Adrenal gland (tissue), 12 donors: ENCODE results near the gene DPY19L3. TPM values are rescaled to one million over a fixed set of nuclear protein-coding genes. Genes with fewer than 3 reads are reported as not detected.

Experiments
- DNase-seq, 7 donors: peaks; one replicate each; pipeline ENCODE4 v3.0.0-alpha.2; 2019 to 2020
- H3K27ac ChIP-seq, 5 donors: fragments of 200-600 bp; sonication (generic) in 4 of 5; 1 replicate in 3 of 5; 2 replicates in 2 of 5; pipeline versions ENCODE4 v1.5.1 to v1.8.0; 2016 to 2020; ENCODE audit warnings: mild to moderate bottlenecking in 1 of 5
- H3K27me3 ChIP-seq: fragments of 200-600 bp; 2 replicates; pipeline ENCODE4 v1.8.0; 2021
- H3K36me3 ChIP-seq, 2 donors: fragments of 200-600 bp; replicated peaks in 1 of 2; 1 replicate in 1 of 2; 2 replicates in 1 of 2; pipeline versions ENCODE4 v1.5.1 to v1.8.0; 2018 to 2022
- H3K4me1 ChIP-seq, 2 donors: fragments of 200-600 bp; replicated peaks in 1 of 2; 1 replicate in 1 of 2; 2 replicates in 1 of 2; pipeline versions ENCODE4 v1.5.1 to v1.8.0; 2018 to 2021
- H3K4me3 ChIP-seq, 4 donors: fragments of 200-600 bp; sonication (generic) in 3 of 4; one replicate each; pipeline ENCODE4 v1.5.1; 2016 to 2018
- H3K9me3 ChIP-seq, 3 donors: fragments of 200-600 bp; sonication (generic) in 1 of 3; replicated peaks in 1 of 3; 1 replicate in 2 of 3; 2 replicates in 1 of 3; pipeline versions ENCODE4 v1.5.1 to v1.8.0; 2016 to 2021
- POLR2A ChIP-seq, 2 donors: fragments of 450-650 bp; IDR thresholded peaks; one replicate each; pipeline ENCODE4 v1.6.1; 2017; ENCODE audit warnings: antibody characterized with exemption in 2 of 2, mild to moderate bottlenecking in 2 of 2, moderate library complexity in 1 of 2
- WGBS, 4 donors: extraction: QIAGEN DNeasy Blood & Tissue Kit in 2 of 4; methylation state at CpG; one replicate each; pipeline versions ENCODE4 v1.1.5 to v1.1.7; 2013 to 2017; 5-methylcytosine and 5-hydroxymethylcytosine counted together
- intact Hi-C, 2 donors: fragments of 100-400 bp; cut with DNase I; formaldehyde crosslinking; loops; one replicate each; pipeline versions ENCODE4 v1.14.1 to v1.15.0; 2022 to 2023
- polyA plus RNA-seq, 3 donors: library from polyadenylated mRNA; stranded (reverse); fragments of 200-250 nt in 2 of 3; fragments of 350-450 nt in 1 of 3; fragmentation: Illumina TruSeq in 1 of 3; extraction: RNeasy Lipid Tissue Mini Kit (QIAGEN cat#74804) in 1 of 3; gene quantifications; one replicate each; pipeline ENCODE4 v1.2.3, GENCODE V29; 2013 to 2014
- total RNA-seq, 9 donors: library from RNA; depleted of rRNA in 4 of 9; stranded (reverse); fragments of >200 nt in 4 of 9; fragments of 120-200 nt in 1 of 9; fragmentation: NEBNext Ultra II Directional in 1 of 9; extraction: Animal tissue kit (Norgen Biotek cat#: 25700) in 1 of 9; gene quantifications; one replicate each; pipeline versions ENCODE4 v1.1.0 to v1.2.4, GENCODE V29; 2013 to 2023
- TF ChIP-seq, protein P1 (sequence below), 6 experiments: fragments of 450-650 bp in 4 of 6; fragments of 200-600 bp in 2 of 6; sonication (generic) in 1 of 6; IDR thresholded peaks; 1 replicate in 5 of 6; 2 replicates in 1 of 6; pipeline versions ENCODE4 v1.5.1 to v1.8.0; 2016 to 2021; ENCODE audit warnings: antibody characterized with exemption in 6 of 6, mild to moderate bottlenecking in 2 of 6, moderate library complexity in 1 of 6
- donor health status: healthy with polysubstance abuse.
- donor health status: Bipolar disorder and iron deficiency.
- donor health status: DM: yes; HTN: yes; CAD: no.
- donor health status: DM: no; HTN: no; CAD: no.
- donor health status: DM: no; HTN: no; CAD: no.
- donor health status: DM: yes; HTN: yes; CAD: no.

DPY19L3 gene
- total and polyA plus RNA-seq, 12 donors = 5.4 to 31.0 (median 21.6) TPM

DNA sequence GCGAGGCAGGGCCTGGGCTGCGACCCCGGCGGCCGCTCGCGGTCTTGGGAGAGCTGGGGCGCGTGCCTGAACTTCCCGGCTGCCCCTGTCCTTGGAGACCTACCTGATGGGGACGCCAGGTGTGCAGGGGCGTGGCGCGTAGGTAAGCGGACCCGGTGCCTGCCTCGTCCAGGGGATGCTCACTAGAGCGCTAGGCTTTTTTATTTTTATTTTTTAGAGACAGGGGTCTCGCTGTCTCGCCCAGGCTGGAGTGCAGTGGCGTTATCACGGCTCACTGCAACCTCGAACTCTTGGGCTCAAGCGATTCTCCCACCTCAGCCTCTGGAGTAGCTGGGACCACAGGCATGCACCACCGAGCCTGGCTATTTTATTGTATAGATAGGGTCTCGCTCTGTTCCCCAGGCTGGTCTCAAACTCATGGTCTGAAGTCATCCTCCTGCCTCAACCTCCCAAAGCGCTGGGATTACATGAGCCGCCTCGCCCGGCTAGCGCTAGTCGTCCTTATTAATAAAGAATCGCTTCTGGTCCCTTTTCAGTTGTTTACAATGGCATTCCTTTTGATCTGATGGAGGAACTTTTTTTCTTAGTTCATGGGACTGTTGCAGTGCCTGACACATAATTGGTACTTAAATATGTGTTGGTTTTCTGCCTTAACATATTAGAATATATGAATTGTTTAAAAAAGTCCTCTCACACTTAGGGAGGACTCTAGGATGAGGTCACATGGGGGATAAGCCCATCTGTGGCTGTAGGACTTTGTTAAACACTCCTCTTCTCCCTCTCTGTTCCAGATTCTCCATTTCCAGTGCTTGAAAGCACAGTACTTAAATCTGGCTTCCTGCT, 812 bp downstream of the DPY19L3 start:
- intact Hi-C loops = loop anchor here in 1 of 2 donors (5.0 kb wide), 1 partner anchor 49 kb away; no protein-coding TSS in a partner anchor
- no peaks in the 10 kb centered on the region for H3K9me3 ChIP-seq
- H3K36me3 ChIP-seq = peaks cover 0 to 7% of the 10 kb centered on the region in 2 donors
- no peaks in the 10 kb centered on the region for H3K27me3 ChIP-seq
- peak overlapping the region in 4 of 5 donors; percentile 92 to 98 (median 96) for H3K27ac ChIP-seq
- TF ChIP-seq, protein P1, sequence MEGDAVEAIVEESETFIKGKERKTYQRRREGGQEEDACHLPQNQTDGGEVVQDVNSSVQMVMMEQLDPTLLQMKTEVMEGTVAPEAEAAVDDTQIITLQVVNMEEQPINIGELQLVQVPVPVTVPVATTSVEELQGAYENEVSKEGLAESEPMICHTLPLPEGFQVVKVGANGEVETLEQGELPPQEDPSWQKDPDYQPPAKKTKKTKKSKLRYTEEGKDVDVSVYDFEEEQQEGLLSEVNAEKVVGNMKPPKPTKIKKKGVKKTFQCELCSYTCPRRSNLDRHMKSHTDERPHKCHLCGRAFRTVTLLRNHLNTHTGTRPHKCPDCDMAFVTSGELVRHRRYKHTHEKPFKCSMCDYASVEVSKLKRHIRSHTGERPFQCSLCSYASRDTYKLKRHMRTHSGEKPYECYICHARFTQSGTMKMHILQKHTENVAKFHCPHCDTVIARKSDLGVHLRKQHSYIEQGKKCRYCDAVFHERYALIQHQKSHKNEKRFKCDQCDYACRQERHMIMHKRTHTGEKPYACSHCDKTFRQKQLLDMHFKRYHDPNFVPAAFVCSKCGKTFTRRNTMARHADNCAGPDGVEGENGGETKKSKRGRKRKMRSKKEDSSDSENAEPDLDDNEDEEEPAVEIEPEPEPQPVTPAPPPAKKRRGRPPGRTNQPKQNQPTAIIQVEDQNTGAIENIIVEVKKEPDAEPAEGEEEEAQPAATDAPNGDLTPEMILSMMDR (IDR thresholded peaks at IDR 0.05) = peak in 1 of 6 experiments; percentile 4
- no peak for TF ChIP-seq POLR2A (IDR thresholded peaks at IDR 0.05)
- peaks cover 6 to 22% of the 10 kb centered on the region in 2 donors for H3K4me1 ChIP-seq
- 9 to 59% (median 11%) methylated on average over 7 to 33 of the region's 33 CpGs for WGBS, 4 donors
- peak overlapping the region; percentile 50 to 99 (median 72) for H3K4me3 ChIP-seq
- DNase-seq = no peak

DNA sequence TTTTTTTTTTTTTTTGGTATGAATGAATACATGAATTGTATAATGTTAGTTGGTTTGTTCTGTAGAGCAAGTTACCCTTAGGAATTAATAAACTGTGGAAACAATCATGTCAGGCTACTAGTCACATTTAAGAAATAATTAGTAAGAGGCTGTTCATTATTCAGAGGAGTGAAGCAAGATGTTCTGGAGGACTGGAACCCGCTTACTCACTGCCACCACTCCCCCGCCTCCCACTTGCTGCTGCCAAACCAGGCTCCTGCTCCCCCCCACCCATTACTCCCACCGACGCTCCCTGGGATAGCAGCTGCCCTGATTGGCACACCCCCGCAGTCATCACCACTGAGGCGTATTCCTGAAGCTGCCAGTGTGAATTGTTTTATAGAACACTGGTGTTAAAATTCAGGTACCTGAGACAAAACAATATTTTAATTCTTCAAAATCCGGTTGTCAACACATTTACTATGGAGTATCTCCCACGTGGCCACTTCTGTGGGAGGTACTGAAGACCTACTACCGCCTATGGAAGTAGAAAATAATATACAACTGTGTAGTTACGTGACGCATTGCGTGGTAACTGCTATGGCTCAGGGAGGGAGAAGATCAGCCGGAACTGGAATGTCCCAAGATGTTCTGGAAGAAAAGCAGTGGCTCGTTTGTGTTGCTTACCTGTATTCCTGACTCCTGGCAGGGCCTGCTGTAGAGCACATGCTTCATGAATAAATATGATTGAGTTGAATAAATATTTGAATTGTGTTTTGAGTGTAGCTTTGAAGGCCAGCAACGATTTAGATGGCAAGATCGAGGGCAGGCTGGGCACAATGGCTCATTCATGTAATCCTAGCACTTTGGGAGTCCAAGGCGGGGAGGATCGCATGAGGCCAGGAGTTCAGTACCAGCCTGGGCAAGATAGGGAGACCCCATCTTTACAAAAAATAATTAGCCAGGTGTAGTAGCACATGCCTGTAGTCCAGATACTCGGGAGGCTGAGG, 1.7 kb downstream of the DPY19L3 start:
- Histone ChIP-seq H3K27me3 (no peaks in the 10 kb centered on the region), H3K36me3 (peaks cover 0 to 16% of the 10 kb centered on the region in 2 donors), H3K4me3 (no peak overlapping the region), H3K4me1 (peaks cover 6 to 22% of the 10 kb centered on the region in 2 donors), H3K9me3 (no peaks in the 10 kb centered on the region), H3K27ac (no peak overlapping the region)
- no peak for DNase-seq
- TF ChIP-seq, protein P1 (IDR thresholded peaks at IDR 0.05) = no peak
- no peak for TF ChIP-seq POLR2A (IDR thresholded peaks at IDR 0.05)
- intact Hi-C loops = loop anchor here in 1 of 2 donors (5.0 kb wide), 1 partner anchor 50 kb away; no protein-coding TSS in a partner anchor
- WGBS, 4 donors = 86 to 91% (median 90%) methylated on average over 19 of the region's 19 CpGs

GRCh38 chr19:32415246-32415645, 9.7 kb downstream of the DPY19L3 start:
- TF ChIP-seq, protein P1 (IDR thresholded peaks at IDR 0.05) = no peak
- TF ChIP-seq POLR2A (IDR thresholded peaks at IDR 0.05) = no peak
- WGBS, 4 donors = 87 to 92% (median 91%) methylated on average over 5 of the region's 5 CpGs
- peaks cover 0 to 21% of the 10 kb centered on the region in 2 donors for H3K36me3 ChIP-seq
- DNase-seq = no peak
- H3K4me3 ChIP-seq = no peak overlapping the region
- intact Hi-C loops = no loop called here
- H3K4me1 ChIP-seq = no peaks in the 10 kb centered on the region
- no peaks in the 10 kb centered on the region for H3K9me3 ChIP-seq
- no peaks in the 10 kb centered on the region for H3K27me3 ChIP-seq
- H3K27ac ChIP-seq = no peak overlapping the region

- Histone ChIP-seq H3K4me1 (no peaks in the 10 kb centered on the region), H3K27ac (no peak overlapping the region), H3K4me3 (no peak overlapping the region), H3K9me3 (no peaks in the 10 kb centered on the region), H3K36me3 (peaks cover 0 to 21% of the 10 kb centered on the region in 2 donors), H3K27me3 (no peaks in the 10 kb centered on the region)
- no peak for DNase-seq
- WGBS, 4 donors = 89 to 96% (median 92%) methylated on average over 5 of the region's 5 CpGs
- TF ChIP-seq POLR2A (IDR thresholded peaks at IDR 0.05) = no peak
- TF ChIP-seq, protein P1 (IDR thresholded peaks at IDR 0.05) = no peak
- intact Hi-C loops = no loop called here
These were observed 10.1 kb downstream of the DPY19L3 start for GRCh38 chr19:32415669-32416068.
